ENCODE results near the gene EXT2.

DNA sequence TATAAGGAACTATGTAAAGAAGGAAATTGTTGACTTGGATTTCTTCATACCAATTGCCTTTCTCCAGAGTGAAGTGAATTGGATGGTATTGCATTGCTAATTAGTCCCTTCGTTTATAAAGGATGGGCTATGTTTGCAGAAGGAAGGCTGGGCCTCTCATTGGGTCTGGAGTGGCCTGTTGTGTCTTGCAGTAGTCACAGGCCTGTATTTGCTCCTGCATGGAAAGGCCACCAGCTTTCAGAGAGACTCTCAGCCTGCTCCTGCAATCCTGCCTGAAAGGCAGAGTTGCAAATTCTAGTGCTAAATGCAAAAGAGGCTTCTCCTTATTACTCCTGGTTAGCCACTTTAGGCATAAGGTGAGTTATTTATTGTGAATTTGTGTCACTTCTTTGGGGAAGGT lies 103.8 kb downstream of the EXT2 start:
- TF ChIP-seq, protein P1, sequence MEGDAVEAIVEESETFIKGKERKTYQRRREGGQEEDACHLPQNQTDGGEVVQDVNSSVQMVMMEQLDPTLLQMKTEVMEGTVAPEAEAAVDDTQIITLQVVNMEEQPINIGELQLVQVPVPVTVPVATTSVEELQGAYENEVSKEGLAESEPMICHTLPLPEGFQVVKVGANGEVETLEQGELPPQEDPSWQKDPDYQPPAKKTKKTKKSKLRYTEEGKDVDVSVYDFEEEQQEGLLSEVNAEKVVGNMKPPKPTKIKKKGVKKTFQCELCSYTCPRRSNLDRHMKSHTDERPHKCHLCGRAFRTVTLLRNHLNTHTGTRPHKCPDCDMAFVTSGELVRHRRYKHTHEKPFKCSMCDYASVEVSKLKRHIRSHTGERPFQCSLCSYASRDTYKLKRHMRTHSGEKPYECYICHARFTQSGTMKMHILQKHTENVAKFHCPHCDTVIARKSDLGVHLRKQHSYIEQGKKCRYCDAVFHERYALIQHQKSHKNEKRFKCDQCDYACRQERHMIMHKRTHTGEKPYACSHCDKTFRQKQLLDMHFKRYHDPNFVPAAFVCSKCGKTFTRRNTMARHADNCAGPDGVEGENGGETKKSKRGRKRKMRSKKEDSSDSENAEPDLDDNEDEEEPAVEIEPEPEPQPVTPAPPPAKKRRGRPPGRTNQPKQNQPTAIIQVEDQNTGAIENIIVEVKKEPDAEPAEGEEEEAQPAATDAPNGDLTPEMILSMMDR (IDR thresholded peaks at IDR 0.05), result no peak
- TF ChIP-seq POLR2A (IDR thresholded peaks at IDR 0.05), result no peak
